OCI-LY1 (cell line): Measurements from ENCODE around the gene ZNF74.

Experiments used
- H2AFZ ChIP-seq: fragments of 200-600 bp; sonication (generic), shearing (Covaris generic); 2 replicates; pipeline ENCODE4 v1.6.0; 2014; ENCODE audit warnings: antibody characterized with exemption, mild to moderate bottlenecking, low read length
- H3F3A ChIP-seq: fragments of 200-600 bp; sonication (generic), shearing (Covaris generic); 2 replicates; pipeline ENCODE4 v1.6.0; 2014; ENCODE audit warnings: mild to moderate bottlenecking, antibody characterized with exemption, low read length, moderate library complexity; ENCODE audit not compliant: insufficient read depth
- H3K27ac ChIP-seq: fragments of 200-600 bp; sonication (generic); 2 replicates; pipeline ENCODE4 v1.5.1; 2014; ENCODE audit warnings: low read length, mixed run types, mild to moderate bottlenecking, low read depth; ENCODE audit not compliant: poor library complexity, severe bottlenecking
- H3K27me3 ChIP-seq: fragments of 200-600 bp; sonication (generic); 2 replicates; pipeline ENCODE4 v1.6.0; 2014; ENCODE audit warnings: antibody characterized with exemption, mild to moderate bottlenecking, low read length, moderate library complexity; ENCODE audit not compliant: insufficient read depth
- H3K36me3 ChIP-seq: fragments of 200-600 bp; sonication (generic); 2 replicates; pipeline ENCODE4 v1.6.1; 2014; ENCODE audit warnings: mild to moderate bottlenecking, antibody characterized with exemption, low read length, moderate library complexity, mixed read lengths; ENCODE audit not compliant: insufficient read depth
- H3K4me1 ChIP-seq: fragments of 200-600 bp; sonication (generic); 2 replicates; pipeline ENCODE4 v1.5.1; 2014; ENCODE audit warnings: mild to moderate bottlenecking, low read length, moderate library complexity; ENCODE audit not compliant: insufficient read depth, severe bottlenecking
- H3K4me2 ChIP-seq: fragments of 200-600 bp; sonication (generic), shearing (Covaris generic); 2 replicates; pipeline ENCODE4 v1.6.1; 2014; ENCODE audit warnings: low read length
- H3K4me3 ChIP-seq: fragments of 200-600 bp; sonication (generic); 2 replicates; pipeline ENCODE4 v1.5.1; 2014; ENCODE audit warnings: low read length, low read depth, mild to moderate bottlenecking, mixed read lengths; ENCODE audit not compliant: poor library complexity, severe bottlenecking
- H3K79me2 ChIP-seq: fragments of 200-600 bp; shearing (Covaris generic); 2 replicates; pipeline ENCODE4 v1.6.1; 2016; ENCODE audit warnings: mixed run types, low read length, mixed read lengths; ENCODE audit not compliant: insufficient read depth
- H3K9ac ChIP-seq: fragments of 200-600 bp; sonication (generic), shearing (Covaris generic); 2 replicates; pipeline ENCODE4 v1.6.1; 2014; ENCODE audit warnings: mild to moderate bottlenecking, low read length, mixed read lengths
- H3K9me2 ChIP-seq: fragments of 200-600 bp; sonication (generic), shearing (Covaris generic); 2 replicates; pipeline ENCODE4 v1.6.1; 2014; ENCODE audit warnings: low read depth, mild to moderate bottlenecking, low read length, mixed read lengths
- H3K9me3 ChIP-seq: fragments of 200-600 bp; shearing (Covaris generic); 2 replicates; pipeline ENCODE4 v1.6.1; 2014; ENCODE audit warnings: low read length, mixed read lengths
- H4K20me1 ChIP-seq: fragments of 200-600 bp; sonication (generic), shearing (Covaris generic); 2 replicates; pipeline ENCODE4 v1.6.0; 2016; ENCODE audit warnings: mild to moderate bottlenecking, low read length; ENCODE audit not compliant: insufficient read depth
- CTCF ChIP-seq: fragments of 200-600 bp; sonication (generic), shearing (Covaris generic); IDR thresholded peaks from 2 replicates; pipeline ENCODE4 v1.5.1; 2017; ENCODE audit warnings: mild to moderate bottlenecking, antibody characterized with exemption, low read length, moderate library complexity, mixed read lengths
- EZH2 ChIP-seq: fragments of 200-600 bp; sonication (generic), shearing (Covaris generic); IDR thresholded peaks from 2 replicates; pipeline ENCODE4 v1.8.0; 2017; ENCODE audit warnings: borderline replicate concordance, mixed run types, mild to moderate bottlenecking, antibody characterized with exemption, low read length, moderate library complexity, mixed read lengths

ZNF74 gene

GRCh38 chr22:20451920-20452319, 58.0 kb downstream of the ZNF74 start:
- Histone ChIP-seq H3K36me3 (no peaks in the 10 kb centered on the region; the same call in 1 of the 2 replicates), H3K79me2 (no peaks in the 10 kb centered on the region), H4K20me1 (no peaks in the 10 kb centered on the region), H3K27me3 (no peaks in the 10 kb centered on the region), H3K4me3 (no peak overlapping the region), H3K9me2 (no peaks in the 10 kb centered on the region), H3F3A (no peaks in the 10 kb centered on the region), H3K4me2 (no peak overlapping the region), H2AFZ (no peak overlapping the region), H3K4me1 (no peaks in the 10 kb centered on the region), H3K9me3 (no peaks in the 10 kb centered on the region), H3K9ac (no peak overlapping the region), H3K27ac (no peak overlapping the region)
- TF ChIP-seq EZH2 = no peak

GRCh38 chr22:20453222-20453621, 59.3 kb downstream of the ZNF74 start:
- no peaks in the 10 kb centered on the region for H3K79me2 ChIP-seq
- no peaks in the 10 kb centered on the region for H4K20me1 ChIP-seq
- H3K9me3 ChIP-seq = no peaks in the 10 kb centered on the region
- H3K4me2 ChIP-seq = no peak overlapping the region
- H3K36me3 ChIP-seq = no peaks in the 10 kb centered on the region; the same call in 1 of the 2 replicates
- H3F3A ChIP-seq = no peaks in the 10 kb centered on the region
- TF ChIP-seq EZH2 = no peak
- TF ChIP-seq CTCF = no peak
- no peaks in the 10 kb centered on the region for H3K27me3 ChIP-seq
- H3K9ac ChIP-seq = no peak overlapping the region
- no peaks in the 10 kb centered on the region for H3K9me2 ChIP-seq
- H3K4me1 ChIP-seq = no peaks in the 10 kb centered on the region
- H2AFZ ChIP-seq = no peak overlapping the region
- H3K27ac ChIP-seq = no peak overlapping the region
- no peak overlapping the region for H3K4me3 ChIP-seq

- Histone ChIP-seq H3K9me2 (no peaks in the 10 kb centered on the region), H3K27me3 (no peaks in the 10 kb centered on the region), H2AFZ (no peak overlapping the region), H3K9me3 (no peaks in the 10 kb centered on the region), H3K27ac (no peak overlapping the region), H3K4me1 (no peaks in the 10 kb centered on the region), H3K4me2 (no peak overlapping the region), H3K9ac (no peak overlapping the region), H4K20me1 (no peaks in the 10 kb centered on the region), H3F3A (no peaks in the 10 kb centered on the region), H3K4me3 (no peak overlapping the region), H3K79me2 (no peaks in the 10 kb centered on the region), H3K36me3 (no peaks in the 10 kb centered on the region; the same call in 1 of the 2 replicates)
- TF ChIP-seq EZH2 (no peak), CTCF (no peak)
Observed at GRCh38 chr22:20455709-20456063, 61.7 kb downstream of the ZNF74 start.

DNA sequence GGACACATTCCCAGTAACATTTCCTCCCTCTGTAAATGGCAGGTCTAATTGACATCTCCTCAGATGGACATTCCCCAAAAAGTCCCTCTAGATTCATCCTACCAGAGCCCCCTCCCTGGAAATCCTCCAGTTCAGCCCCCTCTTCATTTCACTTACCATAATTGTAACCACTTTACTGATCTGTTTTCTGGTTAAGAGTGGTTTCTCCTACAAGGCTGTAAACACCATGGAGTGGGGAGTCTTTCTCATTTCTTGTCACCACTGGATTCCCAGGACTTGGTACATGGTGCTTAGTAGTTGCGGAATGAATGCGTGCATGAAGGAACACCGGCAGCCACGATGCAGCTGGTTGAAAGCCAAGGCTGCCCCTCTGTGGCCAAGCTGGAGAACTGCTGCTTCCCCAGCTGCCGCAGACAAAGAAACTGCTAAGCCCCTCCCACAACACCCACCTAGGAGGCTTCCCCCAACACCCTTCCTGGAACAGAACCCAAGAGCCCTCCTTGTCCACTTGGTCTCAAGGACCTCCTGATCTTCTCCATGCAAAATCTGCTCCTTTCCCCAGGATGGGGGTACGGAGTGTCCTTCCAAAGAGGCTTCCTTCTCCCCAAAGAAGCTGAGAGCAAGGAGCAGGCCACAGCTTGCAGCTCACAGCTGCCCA, 62.2 kb downstream of the ZNF74 start:
- Histone ChIP-seq H3K9me3 (no peaks in the 10 kb centered on the region), H3K27ac (no peak overlapping the region), H2AFZ (no peak overlapping the region), H3K9ac (no peak overlapping the region; the same call in 1 of the 2 replicates), H3K9me2 (no peaks in the 10 kb centered on the region), H3K79me2 (no peaks in the 10 kb centered on the region), H3K27me3 (no peaks in the 10 kb centered on the region), H4K20me1 (no peaks in the 10 kb centered on the region), H3K4me3 (no peak overlapping the region), H3K4me1 (no peaks in the 10 kb centered on the region), H3F3A (no peaks in the 10 kb centered on the region), H3K4me2 (no peak overlapping the region), H3K36me3 (no peaks in the 10 kb centered on the region; the same call in 1 of the 2 replicates)
- TF ChIP-seq CTCF (peak; percentile 92), EZH2 (no peak)
